ENCODE results near the gene FGF6. TPM values are rescaled to one million over a fixed set of nuclear protein-coding genes. Genes with fewer than 3 reads are reported as not detected.

Gene FGF6
- total and polyA plus RNA-seq, 2 experiments from 2014 or later = not detected

DNA sequence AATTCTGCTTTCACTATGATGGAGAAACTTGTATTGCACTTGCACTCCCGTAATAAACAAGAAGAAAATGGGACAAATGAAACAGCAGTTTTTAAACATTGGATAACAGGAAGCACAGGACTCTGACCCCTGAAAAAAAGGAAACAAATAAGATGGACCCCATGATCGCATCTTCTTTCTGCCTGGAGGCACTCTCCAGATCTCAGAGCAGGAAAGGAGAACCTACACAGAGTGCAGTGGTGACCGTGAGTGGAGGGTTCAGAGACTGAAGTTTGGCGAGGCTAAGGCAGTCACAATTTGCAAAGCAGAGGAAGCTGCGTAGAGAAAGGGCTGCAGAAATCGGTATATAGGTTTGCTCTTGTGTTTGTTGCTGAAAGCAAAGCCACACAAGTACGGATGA, 6.1 kb upstream of the FGF6 start:
- no peaks in the 10 kb centered on the region for H3K27me3 ChIP-seq (ENCODE audit: insufficient read depth)
- no peak overlapping the region for H3K27ac ChIP-seq (ENCODE audit: low read depth)
- TF ChIP-seq EZH2phosphoT487 (IDR thresholded peaks at IDR 0.05; ENCODE audit: unreplicated experiment) (no peak), ZNF331 (CRISPR knock-in tag; IDR thresholded peaks at IDR 0.05; ENCODE audit: low read depth) (no peak)
- Mint-ChIP-seq H3K9me3 (peaks cover 15% of the 10 kb centered on the region), H3K27ac (no peak overlapping the region), H3K4me1 (peaks cover 34% of the 10 kb centered on the region), H3K4me3 (no peak overlapping the region), H3K27me3 (ENCODE audit: insufficient read depth, low read depth, poor library complexity) (peaks cover 3% of the 10 kb centered on the region), H3K36me3 (ENCODE audit: low read depth) (peaks cover 12% of the 10 kb centered on the region)
- no peaks in the 10 kb centered on the region for H4K20me1 ChIP-seq (replicated peaks; ENCODE audit: insufficient read depth)
- H3K4me3 ChIP-seq = no peak overlapping the region
- 0 out of 2 replicates have a peak, but pooled peaks cover 4% of the 10 kb centered on the region for H3F3A ChIP-seq (replicated peaks; ENCODE audit: low read depth)
- ATAC-seq (no peak), DNase-seq (ENCODE audit: low spot score) (no peak)
- peak overlapping the region; percentile 58 for H3K4me2 ChIP-seq
- H3K79me2 ChIP-seq (replicated peaks; ENCODE audit: insufficient read depth) = no peaks in the 10 kb centered on the region
- H3K9me2 ChIP-seq (ENCODE audit: insufficient read depth) = 0 out of 2 replicates have a peak, but pooled peaks cover 3% of the 10 kb centered on the region
- H3K4me1 ChIP-seq (ENCODE audit: insufficient read depth) = peaks cover 28% of the 10 kb centered on the region
- H3K36me3 ChIP-seq (ENCODE audit: insufficient read depth) = no peaks in the 10 kb centered on the region
- peak overlapping the region; percentile 89 for H2AFZ ChIP-seq

DNA sequence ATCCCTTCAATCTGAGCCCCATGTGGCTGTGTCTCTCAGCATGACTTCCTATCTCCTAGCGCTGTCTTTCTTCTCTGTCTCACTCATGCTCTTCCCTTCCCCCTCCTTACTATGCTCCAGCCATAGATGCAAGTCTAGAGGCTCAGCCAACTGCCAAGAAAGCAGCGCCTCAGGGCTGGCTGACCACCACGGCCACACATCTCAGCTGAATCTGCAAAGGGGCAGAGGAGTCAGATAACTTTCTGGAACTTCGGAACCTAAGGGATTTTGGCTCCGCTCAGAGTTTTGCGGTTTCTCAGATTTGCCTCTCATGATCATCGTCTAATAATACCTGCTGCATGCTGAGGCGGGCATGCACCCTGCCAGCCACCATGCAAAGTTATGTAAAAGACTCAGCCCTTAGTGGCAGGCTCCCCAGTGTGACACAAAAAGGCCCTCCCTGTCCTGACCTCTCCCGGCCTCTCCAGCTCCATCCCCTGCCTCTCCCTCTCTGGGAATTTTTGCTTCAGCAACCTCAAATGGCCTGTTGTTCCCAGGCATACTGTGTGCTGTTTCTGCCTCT, 5.0 kb upstream of the FGF6 start:
- Histone ChIP-seq H3K27ac (ENCODE audit: low read depth) (0 out of 2 replicates have a peak overlapping the region, but pooled peaks have one; percentile 70), H3K4me2 (peak overlapping the region; percentile 58), H2AFZ (peak overlapping the region; percentile 89), H3K4me3 (peak overlapping the region; percentile 21; the same call in 1 of the 2 replicates), H3K27me3 (ENCODE audit: insufficient read depth) (no peaks in the 10 kb centered on the region), H3K9me2 (ENCODE audit: insufficient read depth) (0 out of 2 replicates have a peak, but pooled peaks cover 3% of the 10 kb centered on the region), H3K4me1 (ENCODE audit: insufficient read depth) (peaks cover 32% of the 10 kb centered on the region), H3F3A (replicated peaks; ENCODE audit: low read depth) (0 out of 2 replicates have a peak, but pooled peaks cover 4% of the 10 kb centered on the region), H3K79me2 (replicated peaks; ENCODE audit: insufficient read depth) (no peaks in the 10 kb centered on the region), H4K20me1 (replicated peaks; ENCODE audit: insufficient read depth) (no peaks in the 10 kb centered on the region), H3K36me3 (ENCODE audit: insufficient read depth) (no peaks in the 10 kb centered on the region)
- peak; percentile 89 for ATAC-seq
- TF ChIP-seq EZH2phosphoT487 (IDR thresholded peaks at IDR 0.05; ENCODE audit: unreplicated experiment) (no peak), ZNF114 (CRISPR knock-in tag; IDR thresholded peaks at IDR 0.05) (no peak), EZH2 (IDR thresholded peaks at IDR 0.05; ENCODE audit: low read depth, unreplicated experiment) (no peak), ZNF331 (CRISPR knock-in tag; IDR thresholded peaks at IDR 0.05; ENCODE audit: low read depth) (no peak)
- TF ChIP-seq, protein P1, sequence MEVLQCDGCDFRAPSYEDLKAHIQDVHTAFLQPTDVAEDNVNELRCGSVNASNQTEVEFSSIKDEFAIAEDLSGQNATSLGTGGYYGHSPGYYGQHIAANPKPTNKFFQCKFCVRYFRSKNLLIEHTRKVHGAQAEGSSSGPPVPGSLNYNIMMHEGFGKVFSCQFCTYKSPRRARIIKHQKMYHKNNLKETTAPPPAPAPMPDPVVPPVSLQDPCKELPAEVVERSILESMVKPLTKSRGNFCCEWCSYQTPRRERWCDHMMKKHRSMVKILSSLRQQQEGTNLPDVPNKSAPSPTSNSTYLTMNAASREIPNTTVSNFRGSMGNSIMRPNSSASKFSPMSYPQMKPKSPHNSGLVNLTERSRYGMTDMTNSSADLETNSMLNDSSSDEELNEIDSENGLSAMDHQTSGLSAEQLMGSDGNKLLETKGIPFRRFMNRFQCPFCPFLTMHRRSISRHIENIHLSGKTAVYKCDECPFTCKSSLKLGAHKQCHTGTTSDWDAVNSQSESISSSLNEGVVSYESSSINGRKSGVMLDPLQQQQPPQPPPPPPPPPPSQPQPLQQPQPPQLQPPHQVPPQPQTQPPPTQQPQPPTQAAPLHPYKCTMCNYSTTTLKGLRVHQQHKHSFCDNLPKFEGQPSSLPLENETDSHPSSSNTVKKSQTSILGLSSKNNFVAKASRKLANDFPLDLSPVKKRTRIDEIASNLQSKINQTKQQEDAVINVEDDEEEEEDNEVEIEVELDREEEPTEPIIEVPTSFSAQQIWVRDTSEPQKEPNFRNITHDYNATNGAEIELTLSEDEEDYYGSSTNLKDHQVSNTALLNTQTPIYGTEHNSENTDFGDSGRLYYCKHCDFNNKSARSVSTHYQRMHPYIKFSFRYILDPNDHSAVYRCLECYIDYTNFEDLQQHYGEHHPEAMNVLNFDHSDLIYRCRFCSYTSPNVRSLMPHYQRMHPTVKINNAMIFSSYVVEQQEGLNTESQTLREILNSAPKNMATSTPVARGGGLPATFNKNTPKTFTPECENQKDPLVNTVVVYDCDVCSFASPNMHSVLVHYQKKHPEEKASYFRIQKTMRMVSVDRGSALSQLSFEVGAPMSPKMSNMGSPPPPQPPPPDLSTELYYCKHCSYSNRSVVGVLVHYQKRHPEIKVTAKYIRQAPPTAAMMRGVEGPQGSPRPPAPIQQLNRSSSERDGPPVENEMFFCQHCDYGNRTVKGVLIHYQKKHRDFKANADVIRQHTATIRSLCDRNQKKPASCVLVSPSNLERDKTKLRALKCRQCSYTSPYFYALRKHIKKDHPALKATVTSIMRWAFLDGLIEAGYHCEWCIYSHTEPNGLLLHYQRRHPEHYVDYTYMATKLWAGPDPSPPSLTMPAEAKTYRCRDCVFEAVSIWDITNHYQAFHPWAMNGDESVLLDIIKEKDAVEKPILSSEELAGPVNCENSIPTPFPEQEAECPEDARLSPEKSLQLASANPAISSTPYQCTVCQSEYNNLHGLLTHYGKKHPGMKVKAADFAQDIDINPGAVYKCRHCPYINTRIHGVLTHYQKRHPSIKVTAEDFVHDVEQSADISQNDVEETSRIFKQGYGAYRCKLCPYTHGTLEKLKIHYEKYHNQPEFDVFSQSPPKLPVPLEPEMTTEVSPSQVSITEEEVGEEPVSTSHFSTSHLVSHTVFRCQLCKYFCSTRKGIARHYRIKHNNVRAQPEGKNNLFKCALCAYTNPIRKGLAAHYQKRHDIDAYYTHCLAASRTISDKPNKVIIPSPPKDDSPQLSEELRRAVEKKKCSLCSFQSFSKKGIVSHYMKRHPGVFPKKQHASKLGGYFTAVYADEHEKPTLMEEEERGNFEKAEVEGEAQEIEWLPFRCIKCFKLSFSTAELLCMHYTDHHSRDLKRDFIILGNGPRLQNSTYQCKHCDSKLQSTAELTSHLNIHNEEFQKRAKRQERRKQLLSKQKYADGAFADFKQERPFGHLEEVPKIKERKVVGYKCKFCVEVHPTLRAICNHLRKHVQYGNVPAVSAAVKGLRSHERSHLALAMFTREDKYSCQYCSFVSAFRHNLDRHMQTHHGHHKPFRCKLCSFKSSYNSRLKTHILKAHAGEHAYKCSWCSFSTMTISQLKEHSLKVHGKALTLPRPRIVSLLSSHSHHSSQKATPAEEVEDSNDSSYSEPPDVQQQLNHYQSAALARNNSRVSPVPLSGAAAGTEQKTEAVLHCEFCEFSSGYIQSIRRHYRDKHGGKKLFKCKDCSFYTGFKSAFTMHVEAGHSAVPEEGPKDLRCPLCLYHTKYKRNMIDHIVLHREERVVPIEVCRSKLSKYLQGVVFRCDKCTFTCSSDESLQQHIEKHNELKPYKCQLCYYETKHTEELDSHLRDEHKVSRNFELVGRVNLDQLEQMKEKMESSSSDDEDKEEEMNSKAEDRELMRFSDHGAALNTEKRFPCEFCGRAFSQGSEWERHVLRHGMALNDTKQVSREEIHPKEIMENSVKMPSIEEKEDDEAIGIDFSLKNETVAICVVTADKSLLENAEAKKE (CRISPR knock-in tag; IDR thresholded peaks at IDR 0.05) = peak; percentile 64; the same call in 1 of the 2 replicates
- peak overlapping the region; percentile 36 for H3K4me3 Mint-ChIP-seq
- peaks cover 15% of the 10 kb centered on the region for H3K9me3 Mint-ChIP-seq
- H3K27me3 Mint-ChIP-seq (ENCODE audit: insufficient read depth, low read depth, poor library complexity) = peaks cover 5% of the 10 kb centered on the region
- peaks cover 42% of the 10 kb centered on the region for H3K4me1 Mint-ChIP-seq
- peaks cover 12% of the 10 kb centered on the region for H3K36me3 Mint-ChIP-seq (ENCODE audit: low read depth)
- peak overlapping the region; percentile 9 for H3K27ac Mint-ChIP-seq
- DNase-seq (ENCODE audit: low spot score) = peak; percentile 49

All from GM23338 (cell line).